DMS114 treated with DMSO at 0.1 percent for 48 hours (cell line): Measurements from ENCODE around the gene PNPLA3.
"Not testable (repeated sequence)": the region's sequence is repeated elsewhere in the genome, so short reads cannot be mapped to it uniquely, and the experiment has no call there.

Experiments
- DNase-seq: peaks from one replicate; lab custom pipeline; 2025; ENCODE audit not compliant: unreplicated experiment; lab: John Stamatoyannopoulos, UW

PNPLA3 gene

DNA sequence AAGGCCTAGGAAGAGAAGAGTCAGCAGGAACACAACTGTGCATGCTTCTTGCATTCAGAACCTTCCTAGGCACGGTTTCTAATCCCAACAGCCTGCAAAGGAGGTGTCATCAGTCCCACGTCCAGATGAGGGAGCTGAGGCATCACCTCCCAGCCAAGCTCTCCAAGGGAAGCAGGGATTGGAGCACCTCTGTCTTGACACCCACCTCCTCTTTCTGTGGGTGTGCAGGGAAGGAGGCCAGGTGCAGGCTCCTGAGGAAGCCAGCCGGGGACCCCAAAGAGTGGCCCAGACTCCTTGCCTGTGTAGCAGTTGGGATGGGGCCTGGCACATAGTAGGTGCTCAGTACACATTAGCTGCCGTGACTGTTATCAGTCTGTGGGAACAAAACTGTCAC, 33.7 kb upstream of the PNPLA3 start:
- no peak for DNase-seq

DNA sequence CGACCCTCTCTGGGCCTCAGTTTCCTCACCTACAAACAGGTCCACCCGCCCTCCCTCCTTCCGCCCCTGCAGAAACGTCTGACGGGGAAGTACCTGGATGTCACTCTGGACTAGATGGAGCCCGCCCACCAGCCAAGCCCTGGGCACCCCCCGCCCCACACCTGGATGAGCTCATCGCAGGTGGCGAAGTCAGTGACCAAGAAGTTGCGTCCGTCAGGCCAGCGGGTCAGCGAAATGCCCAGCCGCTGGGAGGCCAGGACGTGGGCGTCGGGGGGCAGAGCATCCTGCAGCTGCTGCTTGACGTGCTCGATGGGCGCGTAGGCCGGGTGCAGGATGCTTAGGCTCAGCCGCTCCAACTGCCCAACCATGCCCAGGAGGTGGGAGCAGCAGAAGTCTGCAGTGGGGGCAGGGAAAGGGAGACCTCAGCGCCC, 32.7 kb upstream of the PNPLA3 start:
- no peak for DNase-seq

DNA sequence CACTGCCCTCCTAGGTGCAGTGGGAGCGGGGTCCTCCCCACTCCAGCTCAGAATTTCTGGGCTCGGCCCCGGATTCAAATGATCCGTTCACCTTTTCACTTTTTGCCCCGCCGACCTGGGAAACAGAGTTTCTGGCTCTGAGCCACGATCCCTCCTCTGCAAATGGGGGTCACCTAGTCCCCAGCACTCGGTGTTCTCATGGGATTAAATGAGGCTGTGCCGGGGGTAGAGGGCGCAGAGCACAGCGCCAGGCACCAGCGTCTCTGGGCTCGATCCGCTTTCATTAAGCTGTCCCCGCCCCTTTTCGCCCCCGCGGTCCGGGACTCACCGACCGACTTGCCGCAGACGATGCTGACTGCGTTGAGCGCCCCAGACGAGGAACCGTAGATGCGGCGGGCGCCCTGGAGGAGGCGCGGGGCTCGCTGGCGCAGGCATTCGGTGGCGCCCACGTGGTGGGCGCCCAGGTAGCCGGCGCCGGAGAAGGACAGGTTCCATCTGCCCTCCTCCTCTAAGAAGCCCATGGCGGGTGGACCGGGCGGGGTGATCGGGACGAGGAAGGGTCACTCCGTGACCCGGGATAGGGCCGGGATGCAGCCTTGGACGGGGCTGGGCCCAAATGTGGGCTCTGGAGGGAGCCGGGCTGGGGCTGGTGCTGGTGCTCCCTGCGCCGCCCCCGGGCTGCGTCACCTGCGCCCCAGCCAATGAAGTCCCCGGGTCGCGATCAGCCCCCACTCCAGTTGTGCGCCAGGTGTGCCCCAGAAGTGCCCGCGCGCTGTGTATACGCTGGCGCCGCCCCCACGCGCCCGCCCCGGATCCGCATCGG, 32.0 kb upstream of the PNPLA3 start, which contains the start of gene PNPLA5:
TSS of gene PNPLA5 (minus strand) at position 654 of the 823 bp plus-strand sequence. CDS start at position 521, 133 bp downstream.
- DNase-seq, result no peak

DNA sequence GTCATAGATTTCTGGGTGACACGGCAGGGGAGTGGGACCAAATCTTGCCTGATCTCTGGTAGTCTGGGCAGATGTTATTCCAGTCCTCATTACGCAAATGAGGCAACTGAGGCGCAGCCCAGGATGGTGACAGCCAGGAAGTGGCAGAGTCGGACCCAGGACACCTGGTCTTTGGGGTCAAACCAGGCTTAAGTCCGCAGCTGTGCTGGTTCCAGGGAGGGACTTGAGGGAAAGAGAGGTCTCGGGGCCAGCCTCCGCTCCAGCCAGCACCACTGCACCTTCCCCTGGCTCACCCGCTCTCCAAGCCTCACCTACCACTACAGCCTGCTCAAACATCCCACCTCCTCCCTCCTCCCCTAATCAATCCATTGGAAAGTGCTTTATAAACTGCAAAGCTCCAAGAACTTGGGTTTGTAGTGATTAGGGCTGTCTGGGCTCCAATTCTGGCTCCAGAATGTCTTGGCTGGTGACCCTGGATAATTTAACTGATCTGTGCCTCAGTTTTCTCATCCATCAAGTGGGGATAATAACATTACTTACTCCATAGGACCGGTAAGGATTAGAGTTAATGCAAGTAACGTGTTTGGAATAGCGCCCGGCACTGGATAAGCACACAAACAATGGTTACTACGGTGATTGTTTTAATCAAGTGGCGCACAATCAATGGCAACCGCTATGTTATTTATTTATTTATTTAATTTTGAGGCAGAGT, 31.3 kb upstream of the PNPLA3 start:
- no peak for DNase-seq

DNA sequence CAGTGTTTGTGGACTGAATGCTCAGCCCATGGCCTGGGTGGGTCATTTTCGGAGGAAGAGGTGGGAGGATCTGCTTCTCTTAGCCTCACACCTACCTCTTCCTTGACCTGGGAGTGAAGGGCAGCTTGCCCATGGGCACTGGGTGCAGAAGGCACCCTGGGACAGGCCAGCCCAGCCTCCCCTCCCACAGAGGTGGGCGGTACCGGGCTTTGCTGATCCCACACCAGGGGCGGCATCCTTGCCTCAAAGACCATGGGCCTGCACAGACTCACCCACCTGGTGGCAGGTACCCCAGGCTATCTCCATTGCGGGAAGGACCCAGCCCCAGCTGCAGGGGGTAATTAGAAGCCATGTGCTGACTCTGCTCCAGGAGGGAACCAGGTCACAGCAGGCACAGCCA, 30.3 kb upstream of the PNPLA3 start:
- DNase-seq, result no peak

DNA sequence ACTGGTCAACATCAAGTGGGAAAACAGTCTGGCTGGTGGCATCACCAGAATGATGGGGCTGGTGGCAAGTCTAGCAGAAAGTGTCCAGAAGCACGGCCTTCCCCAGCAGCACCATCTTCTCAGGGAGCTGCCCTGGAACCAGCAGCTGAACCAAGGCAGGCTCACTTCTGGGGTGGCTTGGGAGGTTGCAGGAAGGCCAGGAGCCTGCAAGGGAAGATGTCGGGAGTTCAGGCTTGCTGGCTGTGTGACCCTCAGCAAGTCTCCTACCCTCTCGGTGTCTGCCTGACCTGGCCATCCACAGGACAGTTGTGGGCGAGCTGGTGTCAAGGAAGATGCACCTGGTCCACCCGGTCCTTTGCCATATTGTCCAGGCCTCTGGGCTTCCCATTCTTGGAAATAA, 29.5 kb upstream of the PNPLA3 start:
- no peak for DNase-seq

DNA sequence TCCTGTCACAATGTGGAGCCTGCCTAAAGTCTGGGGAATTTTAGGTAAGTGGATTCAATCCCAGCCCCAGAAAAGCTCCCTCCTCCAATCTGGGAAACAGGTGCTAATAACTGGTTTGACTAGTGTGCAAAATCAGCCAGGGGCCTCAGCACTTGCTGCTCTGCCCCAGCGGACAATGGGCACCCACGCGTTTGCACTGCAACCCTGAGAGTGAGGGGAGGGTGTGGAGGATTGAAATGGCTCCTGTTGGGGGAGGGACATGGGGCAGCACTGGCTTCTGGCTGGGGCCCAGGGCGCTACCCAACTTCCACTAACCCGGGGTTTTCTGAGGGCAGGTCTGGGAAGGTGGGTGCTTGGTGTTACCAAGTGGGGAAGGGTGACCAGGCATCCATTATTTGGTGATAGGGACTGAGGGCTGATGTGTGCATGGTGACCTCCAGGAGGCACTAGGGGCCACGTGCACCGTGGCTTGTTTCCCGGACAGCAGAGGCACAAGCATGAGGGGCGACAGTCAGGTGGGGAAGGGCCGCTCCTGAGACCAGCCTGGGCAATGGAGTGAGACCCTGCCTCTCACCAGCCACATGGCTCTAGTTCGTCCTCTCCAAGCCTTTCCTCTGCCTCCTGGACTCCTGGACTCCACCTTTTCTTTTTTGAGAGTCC, 27.5 kb upstream of the PNPLA3 start:
- DNase-seq, result no peak

DNA sequence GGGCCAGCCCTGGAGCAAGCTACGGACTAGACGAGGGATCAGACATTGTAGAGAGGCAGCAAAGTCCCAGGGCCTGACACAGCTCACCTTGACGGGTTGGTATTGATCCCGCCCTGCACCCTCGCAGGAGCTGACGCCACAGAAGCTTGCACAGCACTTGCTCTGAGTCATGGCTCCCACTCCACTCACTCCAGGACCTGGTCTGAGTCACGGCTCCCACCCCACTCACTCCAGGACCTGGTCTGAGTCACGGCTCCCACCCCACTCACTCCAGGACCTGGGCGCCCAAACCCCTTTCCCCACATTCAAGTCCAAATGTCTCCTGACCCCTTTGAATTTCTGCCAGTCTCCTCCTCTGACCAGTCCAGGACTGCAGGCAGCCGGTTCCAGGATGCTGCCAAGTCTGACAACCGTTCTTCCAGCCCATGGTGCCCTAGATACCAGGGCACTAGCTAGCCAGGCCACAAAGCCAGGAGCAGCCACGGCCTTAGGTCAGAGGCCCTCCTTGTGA, 25.8 kb upstream of the PNPLA3 start:
- no peak for DNase-seq

DNA sequence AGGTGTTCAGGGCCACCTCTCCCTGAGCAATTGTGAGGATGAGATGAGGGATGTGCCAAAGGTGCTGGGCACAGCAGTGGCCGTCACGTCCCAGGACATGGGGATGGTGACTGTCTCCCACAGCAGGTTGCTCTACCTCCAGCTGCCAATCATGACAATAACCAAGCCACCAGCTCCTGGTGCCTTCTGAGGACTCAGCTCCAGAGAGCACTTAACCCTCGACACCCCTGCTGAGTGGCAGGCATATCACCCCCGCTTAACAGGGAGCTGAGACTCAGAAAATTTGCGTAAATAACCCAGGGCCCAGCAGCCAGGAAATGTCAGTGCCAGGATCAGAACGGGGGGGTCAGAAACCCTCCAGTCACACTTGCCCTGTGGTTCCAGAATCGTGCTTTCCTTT, 23.4 kb upstream of the PNPLA3 start:
- DNase-seq, result no peak

DNA sequence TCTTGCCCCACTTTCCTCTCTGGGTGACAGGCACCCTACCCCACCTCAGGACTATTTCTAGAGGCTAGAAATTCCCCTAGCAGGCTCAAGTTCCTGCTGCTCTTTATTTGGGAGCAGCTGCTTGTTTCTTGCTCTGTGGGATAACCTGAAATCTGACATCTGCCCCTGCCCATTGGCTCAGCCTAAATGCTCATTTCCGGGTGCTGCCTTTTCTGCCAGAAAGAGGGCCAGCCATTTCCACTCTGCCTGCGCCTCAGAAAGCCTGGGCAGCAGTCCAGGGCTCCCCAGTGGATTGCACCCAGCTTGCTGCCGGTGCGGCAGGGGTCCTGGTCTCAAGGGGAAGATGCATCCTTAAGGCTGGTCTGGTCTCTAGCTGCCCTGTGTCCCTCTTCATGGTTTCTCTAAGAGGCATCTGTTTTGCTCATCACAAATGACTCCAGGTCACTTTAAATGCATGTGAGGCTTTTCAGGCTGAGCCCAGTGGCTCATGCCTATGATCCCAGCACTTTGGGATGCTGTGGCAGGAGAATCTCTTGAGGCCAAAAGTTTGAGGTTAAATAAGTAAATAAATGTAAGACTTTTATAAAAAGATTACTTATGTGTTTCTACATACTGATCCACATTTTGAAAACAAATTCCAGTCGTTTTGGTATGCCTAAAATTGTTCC, 21.5 kb upstream of the PNPLA3 start:
- DNase-seq, result no peak

DNA sequence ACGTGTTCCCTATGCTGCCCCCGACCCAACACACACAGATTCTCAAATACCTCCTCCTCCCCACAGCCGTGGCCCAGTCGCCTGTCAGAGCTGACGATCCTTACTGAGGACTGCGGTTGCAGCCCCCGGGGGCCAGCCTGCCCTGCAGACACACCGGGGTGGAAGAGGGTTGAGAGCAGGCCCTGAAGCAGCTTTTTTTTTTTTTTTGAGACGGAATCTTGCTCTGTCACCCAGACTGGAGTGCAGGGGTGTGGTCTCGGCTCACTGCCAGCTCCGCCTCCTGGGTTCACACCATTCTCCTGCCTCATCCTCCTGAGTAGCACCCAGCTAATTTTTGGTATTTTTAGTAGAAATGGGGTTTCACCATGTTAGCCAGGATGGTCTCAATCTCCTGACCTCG, 20.6 kb upstream of the PNPLA3 start:
- not testable (repeated sequence) for DNase-seq

DNA sequence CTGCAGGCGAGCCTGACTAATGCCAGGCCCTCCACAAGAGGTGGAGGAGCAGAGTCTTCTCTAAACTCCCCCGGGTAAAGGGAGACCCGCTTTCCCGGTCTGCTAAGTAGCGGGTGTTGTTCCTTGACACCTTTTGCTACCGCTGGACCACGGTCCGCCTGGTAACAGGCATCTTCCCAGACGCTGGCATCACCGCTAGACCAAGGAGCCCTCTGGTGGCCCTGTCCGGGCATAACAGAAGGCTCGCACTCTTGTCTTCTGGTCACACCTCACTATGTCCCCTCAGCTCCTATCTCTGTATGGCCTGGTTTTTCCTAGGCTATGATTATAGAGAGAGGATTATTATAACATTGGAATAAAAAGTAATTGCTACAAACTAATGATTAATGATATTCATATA, 19.2 kb upstream of the PNPLA3 start:
- DNase-seq, result not testable (repeated sequence)

DNA sequence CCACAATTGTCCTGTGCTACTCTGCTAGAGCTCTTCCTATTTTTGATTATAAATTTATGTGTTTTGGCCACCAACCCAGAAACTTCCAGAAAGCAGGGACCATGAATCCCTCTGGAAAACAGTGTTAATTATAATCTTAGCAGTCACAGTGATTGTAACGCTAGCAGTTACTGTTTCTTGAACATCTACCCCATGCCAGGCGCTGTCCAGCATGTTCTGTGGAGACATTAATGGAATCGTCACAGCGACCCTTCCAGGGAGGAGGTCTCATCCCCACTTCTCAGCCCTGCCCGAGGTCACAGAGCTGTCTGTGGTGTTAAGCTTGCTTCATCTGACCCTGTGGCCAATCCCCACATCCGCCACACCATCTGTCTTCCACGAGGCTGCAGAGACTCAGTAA, 17.9 kb upstream of the PNPLA3 start:
- DNase-seq, result no peak

DNA sequence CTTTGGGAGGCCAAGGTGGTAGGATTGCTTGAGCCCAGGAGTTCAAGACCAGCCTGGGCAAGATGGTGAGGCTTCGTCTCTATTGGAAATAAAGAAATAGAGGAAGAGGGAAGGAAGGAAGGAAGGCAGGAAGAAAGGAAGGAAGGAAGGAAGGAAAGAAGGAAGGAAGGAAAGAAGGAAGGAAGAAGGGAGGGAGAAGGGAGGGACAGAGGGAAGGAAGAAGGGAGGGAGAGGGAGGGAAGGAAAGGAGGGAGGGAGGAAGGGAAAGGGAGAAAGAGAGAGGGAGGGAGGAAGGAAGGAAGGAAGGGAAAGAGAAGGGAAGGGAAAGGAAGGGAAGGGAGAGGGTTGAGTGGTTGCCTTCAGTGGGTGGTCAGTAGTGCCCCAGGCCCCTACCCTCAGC, 13.9 kb upstream of the PNPLA3 start:
- no peak for DNase-seq

DNA sequence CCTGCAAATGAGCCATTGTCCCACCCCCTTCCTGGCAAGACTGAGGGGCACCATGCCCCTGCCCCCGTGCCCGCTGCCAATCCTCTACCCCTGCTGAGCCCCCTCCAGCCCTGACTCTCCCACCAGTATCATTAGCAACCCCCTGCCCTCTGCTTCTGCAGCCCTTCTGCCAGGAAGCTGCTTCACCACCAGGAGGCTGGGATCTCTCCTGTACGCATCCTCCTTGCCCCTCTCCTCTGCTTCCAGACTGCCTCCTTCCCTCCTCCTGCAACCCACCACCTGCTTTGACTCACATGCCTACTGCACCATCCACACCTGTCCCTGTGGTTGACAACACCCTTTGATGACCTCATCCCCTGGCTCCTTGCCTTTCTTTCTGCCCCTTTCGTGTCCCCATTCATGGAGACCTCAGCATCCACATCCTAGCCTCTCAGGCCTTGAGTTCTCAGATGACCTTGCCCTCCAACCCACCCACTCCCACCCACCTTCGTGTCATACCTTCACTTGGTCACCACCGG, 13.4 kb upstream of the PNPLA3 start:
- no peak for DNase-seq

DNA sequence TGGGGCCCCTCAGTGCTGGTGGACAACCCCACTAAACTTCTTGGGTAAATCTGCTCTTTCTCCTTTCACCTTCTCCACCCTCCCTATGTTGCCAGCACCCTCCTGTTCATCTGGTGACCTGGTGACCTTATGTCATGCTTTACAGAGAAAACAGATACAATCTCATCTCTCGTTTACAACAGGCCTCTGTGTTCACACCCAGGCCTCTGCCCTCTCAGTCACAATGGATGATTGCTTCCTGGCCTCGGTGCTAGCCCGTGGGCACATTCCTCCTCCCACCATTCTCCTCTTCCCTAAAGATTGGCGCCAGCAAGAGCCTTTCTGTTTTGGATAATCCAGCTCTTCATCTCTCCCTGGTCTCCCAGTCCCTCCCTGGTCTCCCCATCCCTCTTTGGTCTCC, 12.3 kb upstream of the PNPLA3 start:
- no peak for DNase-seq

DNA sequence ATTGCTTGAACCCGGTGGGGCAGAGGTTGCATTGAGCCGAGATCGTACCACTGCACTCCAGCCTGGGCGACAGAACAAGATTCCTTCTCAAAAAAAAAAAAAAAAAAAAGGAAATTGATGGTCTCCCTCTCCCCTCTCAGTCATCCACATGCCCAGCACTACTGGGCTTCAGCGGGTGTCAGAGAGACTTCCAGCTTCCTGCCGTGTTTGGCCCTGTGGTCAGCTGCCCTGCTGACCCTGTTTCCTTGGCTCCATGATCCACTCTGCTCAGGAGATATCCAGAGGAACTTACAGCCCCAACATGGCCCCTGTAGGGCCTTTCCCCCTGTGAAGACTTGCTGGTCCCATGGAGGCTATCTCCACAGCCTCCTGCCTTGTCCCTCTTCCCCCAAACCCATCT, 6.1 kb upstream of the PNPLA3 start:
- no peak for DNase-seq

DNA sequence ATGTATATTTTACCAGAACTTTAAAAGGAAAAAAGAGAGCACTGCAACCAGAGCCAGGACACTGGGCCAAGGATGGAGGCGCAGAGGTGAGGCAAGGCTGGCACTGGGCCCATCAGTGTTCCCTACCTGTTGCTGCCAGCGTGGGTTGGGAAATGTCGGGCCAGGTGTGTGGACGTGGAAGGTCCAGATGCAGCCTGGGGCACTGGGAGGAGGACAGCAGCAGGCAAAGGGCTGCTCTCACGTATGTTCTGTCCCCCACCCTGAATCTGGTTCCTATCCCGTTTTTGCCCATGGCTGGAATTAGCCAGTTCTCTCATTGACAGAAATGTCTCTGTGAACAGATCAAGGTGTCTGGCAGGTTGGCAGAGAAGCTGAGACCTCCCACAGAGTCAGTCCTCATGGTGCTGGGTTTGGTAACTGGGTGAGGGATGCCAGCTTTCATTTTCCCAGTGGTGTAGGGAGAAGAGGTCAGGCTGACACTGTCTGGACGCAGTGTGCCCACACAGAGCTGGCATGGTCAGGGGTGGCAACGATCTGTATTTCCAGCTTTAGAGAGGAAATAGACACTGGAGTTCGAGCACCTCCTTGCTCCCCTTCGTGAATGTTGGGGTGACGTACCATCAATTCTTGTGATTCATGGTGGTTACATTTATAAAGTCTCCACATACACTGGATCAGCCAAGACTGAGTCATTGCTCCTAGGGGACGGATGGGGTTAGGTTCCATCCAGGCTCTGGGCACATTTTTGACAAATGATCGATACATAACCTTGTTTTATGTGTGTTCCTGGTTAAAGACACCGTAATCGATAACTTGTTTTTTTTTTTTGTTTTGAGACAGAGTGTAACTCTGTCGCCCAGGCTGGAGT, 4.3 kb upstream of the PNPLA3 start:
- no peak for DNase-seq

DNA sequence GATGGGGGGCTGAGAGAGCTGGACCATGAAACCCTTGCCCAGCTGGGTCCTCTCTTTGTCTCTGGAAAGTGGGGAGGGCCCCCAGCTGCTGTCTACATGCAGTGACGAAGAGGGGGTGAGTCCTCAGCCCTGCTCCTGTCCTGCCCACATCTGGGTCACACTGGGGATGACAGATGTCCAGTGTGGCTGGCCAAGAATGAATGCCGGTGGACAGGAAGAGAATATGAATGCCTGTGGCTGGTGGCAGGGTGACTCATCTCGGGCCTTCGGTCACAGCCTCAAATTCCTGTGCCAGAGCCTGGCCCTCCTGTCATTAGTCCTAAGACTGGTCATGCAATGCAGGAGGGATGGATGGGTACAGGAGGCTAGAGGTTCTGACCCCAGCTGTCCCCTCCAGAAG, 2.2 kb upstream of the PNPLA3 start:
- DNase-seq, result no peak

DNA sequence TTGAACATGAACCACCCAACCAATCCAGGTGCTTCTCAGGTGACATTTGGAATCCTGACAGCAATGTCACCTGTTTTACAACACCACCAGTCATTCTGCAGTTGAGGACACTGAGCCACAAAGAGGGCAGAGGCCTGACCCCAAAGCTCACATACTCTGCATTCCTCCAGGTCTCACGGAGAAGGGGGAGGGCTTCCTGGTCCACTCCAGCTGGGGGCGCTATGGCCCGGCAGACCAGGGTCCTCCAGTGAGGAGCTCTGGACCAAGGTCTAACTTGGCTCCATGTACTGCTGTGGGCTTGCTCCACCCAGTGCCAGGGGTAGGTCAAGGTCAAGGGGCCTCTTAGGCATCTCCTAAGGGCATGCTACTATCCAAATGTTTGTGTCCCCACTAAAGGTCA, 1.5 kb upstream of the PNPLA3 start:
- no peak for DNase-seq
